B cell (primary cell): Measurements from ENCODE around the gene HERC2.

Experiments used
- EZH2 ChIP-seq: IDR thresholded peaks from 2 replicates; pipeline ENCODE4 v1.6.1; 2012; ENCODE audit warnings: borderline replicate concordance, low read depth, mild to moderate bottlenecking, moderate library complexity, low read length; ENCODE audit not compliant: insufficient read depth, poor library complexity, severe bottlenecking
- TF ChIP-seq, protein P1 (sequence below): fragments of 200-600 bp; IDR thresholded peaks from one replicate; pipeline ENCODE4 v1.8.0; 2022; ENCODE audit warnings: antibody characterized with exemption, mild to moderate bottlenecking

GRCh38 chr15:28084547-28084946 is 237.4 kb downstream of the HERC2 start:
- TF ChIP-seq EZH2 = no peak
- TF ChIP-seq, protein P1, sequence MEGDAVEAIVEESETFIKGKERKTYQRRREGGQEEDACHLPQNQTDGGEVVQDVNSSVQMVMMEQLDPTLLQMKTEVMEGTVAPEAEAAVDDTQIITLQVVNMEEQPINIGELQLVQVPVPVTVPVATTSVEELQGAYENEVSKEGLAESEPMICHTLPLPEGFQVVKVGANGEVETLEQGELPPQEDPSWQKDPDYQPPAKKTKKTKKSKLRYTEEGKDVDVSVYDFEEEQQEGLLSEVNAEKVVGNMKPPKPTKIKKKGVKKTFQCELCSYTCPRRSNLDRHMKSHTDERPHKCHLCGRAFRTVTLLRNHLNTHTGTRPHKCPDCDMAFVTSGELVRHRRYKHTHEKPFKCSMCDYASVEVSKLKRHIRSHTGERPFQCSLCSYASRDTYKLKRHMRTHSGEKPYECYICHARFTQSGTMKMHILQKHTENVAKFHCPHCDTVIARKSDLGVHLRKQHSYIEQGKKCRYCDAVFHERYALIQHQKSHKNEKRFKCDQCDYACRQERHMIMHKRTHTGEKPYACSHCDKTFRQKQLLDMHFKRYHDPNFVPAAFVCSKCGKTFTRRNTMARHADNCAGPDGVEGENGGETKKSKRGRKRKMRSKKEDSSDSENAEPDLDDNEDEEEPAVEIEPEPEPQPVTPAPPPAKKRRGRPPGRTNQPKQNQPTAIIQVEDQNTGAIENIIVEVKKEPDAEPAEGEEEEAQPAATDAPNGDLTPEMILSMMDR = no peak
